Measurements from ENCODE around the gene CXCL5.

GRCh38 chr4:74037076-74037955, 38.8 kb upstream of the CXCL5 start:
- TF ChIP-seq POLR2A (IDR thresholded peaks at IDR 0.05) = no peak
- TF ChIP-seq CTCF (IDR thresholded peaks at IDR 0.05) = no peak
- no peak for TF ChIP-seq POLR2AphosphoS5 (IDR thresholded peaks at IDR 0.05)
- TF ChIP-seq EP300 (IDR thresholded peaks at IDR 0.05) = no peak
